Activated CD4-positive, alpha-beta T cell treated with anti-CD3 and anti-CD28 coated beads for 24 hours (primary cell): ENCODE measurements around the gene FAM114A1.
"Not testable (repeated sequence)": the region's sequence is repeated elsewhere in the genome, so short reads cannot be mapped to it uniquely, and the experiment has no call there.

Source experiments
- DNase-seq, 2 donors: peaks; one replicate each; pipeline ENCODE4 v3.0.0-alpha.2; 2020; ENCODE audit warnings: low read depth in 2 of 2

FAM114A1 gene

GRCh38 chr4:38902695-38903094, 35.1 kb downstream of the FAM114A1 start:
- DNase-seq, result no peak

GRCh38 chr4:38904090-38904666, 36.6 kb downstream of the FAM114A1 start:
- no peak for DNase-seq

GRCh38 chr4:38904682-38905081, 37.1 kb downstream of the FAM114A1 start:
- no peak for DNase-seq

DNA sequence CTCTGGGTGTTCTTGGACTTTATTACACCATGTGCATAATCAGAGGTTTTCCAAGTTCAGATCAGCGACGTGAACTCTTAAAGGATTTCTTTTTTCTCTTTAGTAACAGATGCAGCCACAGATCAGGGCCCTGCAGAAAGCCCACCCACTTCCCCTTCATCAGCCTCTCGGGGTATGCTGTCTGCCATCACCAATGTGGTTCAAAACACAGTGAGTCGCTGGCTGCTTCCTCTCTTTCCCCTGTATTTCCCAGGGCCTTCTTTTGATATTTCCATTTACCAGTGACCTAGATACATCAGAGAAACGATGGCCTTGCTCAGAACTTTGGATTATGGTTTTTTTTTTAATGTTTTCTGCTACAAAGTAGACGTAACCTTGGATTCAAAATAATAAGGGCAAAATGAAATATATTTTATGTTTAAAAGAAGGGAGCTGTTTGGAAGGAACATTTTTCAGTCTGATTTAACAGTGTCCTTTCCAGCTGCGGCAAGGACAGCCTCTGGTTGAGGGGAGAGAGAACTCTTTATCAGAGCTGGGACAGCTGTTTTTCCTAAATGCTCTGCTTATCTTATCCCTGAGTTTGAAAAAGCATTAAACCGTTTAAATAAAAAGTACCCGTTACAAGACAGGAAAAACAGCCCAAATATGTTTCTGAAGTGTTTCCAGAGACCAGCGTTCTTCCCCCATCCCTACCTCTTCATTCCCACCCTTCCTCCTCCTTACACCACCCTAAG, 38.2 kb downstream of the FAM114A1 start:
- DNase-seq, result no peak

GRCh38 chr4:38907696-38908270, 40.2 kb downstream of the FAM114A1 start:
- DNase-seq, result no peak

DNA sequence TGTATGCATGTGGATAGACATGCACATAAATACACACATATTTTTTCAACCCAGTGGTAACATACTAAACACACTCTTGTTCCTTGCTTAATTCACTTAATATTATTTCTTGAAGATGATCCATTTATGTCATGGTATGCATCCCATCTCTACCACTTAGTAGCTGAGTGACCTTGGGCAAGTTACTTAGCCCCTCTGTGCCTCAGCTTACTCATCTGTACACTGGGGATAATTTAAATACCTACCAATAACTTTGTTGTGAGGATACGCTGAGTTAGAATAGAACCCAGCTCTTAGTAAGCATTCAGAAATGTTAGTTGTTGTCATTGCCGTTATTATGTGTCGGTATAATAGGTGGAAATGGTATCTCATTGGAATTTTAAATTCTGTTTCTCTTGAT, 41.4 kb downstream of the FAM114A1 start:
- no peak for DNase-seq

- no peak for DNase-seq
Measured at GRCh38 chr4:38911257-38911656, 43.7 kb downstream of the FAM114A1 start.

- no peak for DNase-seq
Measured at GRCh38 chr4:38914854-38915253, 47.2 kb downstream of the FAM114A1 start.

DNA sequence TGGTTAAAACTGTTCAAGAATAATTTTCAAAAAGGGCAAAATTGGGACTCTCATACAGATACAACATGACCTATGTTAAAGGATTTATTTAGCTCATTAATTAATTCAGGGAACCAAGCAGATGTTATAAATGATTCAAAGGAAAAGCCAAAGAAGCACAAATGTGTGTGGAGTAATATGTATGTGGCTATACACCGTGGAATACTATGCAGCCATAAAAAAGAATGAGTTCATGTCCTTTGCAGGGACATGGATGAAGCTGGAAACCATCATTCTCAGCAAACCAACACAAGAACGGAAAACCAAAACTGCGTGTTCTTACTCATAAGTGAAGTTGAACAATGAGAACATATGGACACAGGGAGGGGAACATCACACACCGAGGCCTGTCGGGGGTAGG, 48.7 kb downstream of the FAM114A1 start:
- DNase-seq, result not testable (repeated sequence)

DNA sequence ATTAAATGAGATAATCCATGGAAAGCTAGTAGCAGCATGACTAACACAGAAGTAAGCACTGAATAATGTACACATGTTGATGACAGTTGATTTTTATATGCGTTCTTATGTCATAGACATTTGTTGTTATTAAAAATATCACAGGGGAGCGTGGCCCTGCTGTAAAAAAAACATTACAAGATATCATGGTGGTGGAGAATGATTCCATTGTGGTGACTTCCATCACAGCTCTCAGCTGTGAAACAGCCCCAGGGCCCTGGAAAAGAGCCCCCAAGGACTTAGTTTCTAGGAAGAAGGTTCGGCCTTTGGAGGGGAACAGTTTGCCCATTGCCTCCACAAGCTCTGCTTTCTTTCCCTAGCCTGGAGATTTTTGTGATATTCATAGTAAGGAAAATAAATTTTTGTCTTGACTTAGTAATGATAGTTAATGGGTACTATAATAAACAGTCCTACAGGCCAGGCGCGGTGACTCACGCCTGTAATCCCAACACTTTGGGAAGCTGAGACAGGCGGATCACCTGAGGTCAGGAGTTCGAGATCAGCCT, 49.9 kb downstream of the FAM114A1 start:
- DNase-seq, result no peak

DNA sequence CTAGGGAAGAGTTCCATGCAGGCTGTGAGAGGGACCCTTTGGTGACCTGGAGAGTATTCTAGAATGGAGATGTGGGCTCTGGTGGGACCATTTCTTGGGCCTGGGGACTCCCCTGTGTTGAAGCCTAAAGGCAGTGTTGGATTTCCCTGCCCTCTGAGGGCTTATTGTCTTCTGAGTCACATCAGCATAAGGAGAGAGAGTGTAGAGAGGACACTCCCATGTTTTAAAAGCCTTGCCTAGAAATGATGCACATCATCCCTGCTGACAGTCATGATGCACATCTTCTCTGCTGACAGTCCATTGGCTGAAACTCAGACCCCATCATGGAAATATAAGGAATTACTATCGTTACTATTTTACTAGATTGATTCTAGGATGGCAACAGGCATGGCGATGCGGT, 51.9 kb downstream of the FAM114A1 start:
- no peak for DNase-seq

- no peak for DNase-seq
Measured at GRCh38 chr4:38920186-38920585, 52.6 kb downstream of the FAM114A1 start.

GRCh38 chr4:38920677-38921076, 53.1 kb downstream of the FAM114A1 start:
- no peak for DNase-seq

DNA sequence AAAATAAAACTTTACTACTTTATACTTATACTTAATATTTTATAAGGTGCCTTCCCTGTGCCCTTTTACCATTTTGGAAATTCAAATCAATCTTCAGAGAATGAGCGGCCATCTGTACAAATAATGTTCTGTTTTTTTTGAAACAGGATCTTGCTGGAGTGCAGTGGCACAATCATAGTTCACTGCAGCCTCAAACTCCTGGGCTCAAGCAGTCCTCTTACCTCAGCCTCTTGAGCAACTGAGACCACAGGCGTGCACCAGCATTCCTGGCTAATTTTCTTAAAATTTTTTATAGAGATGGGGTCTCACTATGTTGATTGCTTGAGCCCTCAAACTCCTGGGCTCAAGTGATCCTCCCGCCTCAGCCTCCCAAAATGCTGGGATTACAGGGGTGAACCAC, 53.5 kb downstream of the FAM114A1 start:
- DNase-seq, result no peak

- no peak for DNase-seq
Measured at GRCh38 chr4:38923746-38924145, 56.1 kb downstream of the FAM114A1 start.

DNA sequence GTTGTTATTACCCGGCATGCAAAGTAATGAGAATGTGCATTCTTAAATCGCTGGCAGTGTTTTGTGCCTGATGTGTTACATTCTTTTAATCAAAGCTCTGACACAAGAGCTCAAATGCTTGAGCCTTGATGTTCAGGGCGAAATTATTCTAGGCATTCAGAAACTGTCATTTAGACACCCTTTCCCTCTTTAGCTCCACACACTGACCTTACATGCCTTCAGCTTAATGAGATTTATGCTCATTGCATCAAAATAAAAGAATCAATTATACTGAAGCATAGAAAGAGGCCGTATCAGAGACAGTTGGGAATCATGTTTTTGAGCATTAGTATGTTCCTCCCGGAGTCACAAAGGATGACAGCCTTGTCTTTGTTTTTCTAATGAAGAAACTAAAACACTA, 56.7 kb downstream of the FAM114A1 start:
- no peak for DNase-seq

- DNase-seq, result no peak
Measured at GRCh38 chr4:38925492-38926413, 58.1 kb downstream of the FAM114A1 start.

DNA sequence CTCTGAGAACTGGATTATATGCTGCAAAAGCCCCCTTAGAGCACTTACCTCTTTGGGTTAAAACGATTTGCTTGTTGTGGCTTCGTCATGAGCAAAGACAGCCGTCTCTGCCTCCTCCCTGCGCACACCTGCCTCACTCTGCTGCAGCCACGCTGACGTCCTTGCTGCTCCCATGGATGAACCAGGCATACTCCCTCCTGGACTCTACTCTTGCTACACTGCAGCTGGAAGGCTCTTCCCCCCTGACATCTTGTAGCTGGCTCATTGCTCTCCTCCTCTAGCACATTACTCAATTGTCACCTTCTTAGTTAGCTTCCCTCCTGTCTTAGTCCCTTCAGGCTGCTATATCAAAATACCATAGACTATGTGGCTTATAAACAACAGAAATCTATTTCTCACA, 59.3 kb downstream of the FAM114A1 start:
- DNase-seq, result no peak

- DNase-seq, result no peak
Measured at GRCh38 chr4:38928568-38928967, 61.0 kb downstream of the FAM114A1 start.

- DNase-seq, result no peak
Measured at GRCh38 chr4:38928974-38929373, 61.4 kb downstream of the FAM114A1 start.

- no peak for DNase-seq
Measured at GRCh38 chr4:38930204-38930603, 62.6 kb downstream of the FAM114A1 start.

- no peak for DNase-seq
Measured at GRCh38 chr4:38930707-38931106, 63.1 kb downstream of the FAM114A1 start.
